HepG2 (cell line): ENCODE data around the gene GDF15. TPM values are rescaled to one million over a fixed set of nuclear protein-coding genes. Genes with fewer than 3 reads are reported as not detected.
A peak's percentile ranks its signal among the peaks of the same experiment; 100 is the strongest.

Experiments
- AFF4 ChIP-seq: sonication (generic); formaldehyde crosslinking; IDR thresholded peaks from 2 replicates; pipeline ENCODE4 v1.4.0; 2020; ENCODE audit warnings: missing genetic modification reagents
- CHD4 ChIP-seq: fragments of 200-600 bp; sonication (generic); IDR thresholded peaks from 2 replicates; pipeline ENCODE4 v1.7.0; 2017; ENCODE audit warnings: mild to moderate bottlenecking, low read length, borderline replicate concordance
- DMTF1 ChIP-seq: sonication (generic); formaldehyde crosslinking; IDR thresholded peaks from 2 replicates; pipeline ENCODE4 v1.4.0; 2020; ENCODE audit warnings: mild to moderate bottlenecking, missing genetic modification reagents
- DNMT3B ChIP-seq: conservative IDR thresholded peaks from 2 replicates; pipeline ENCODE4 v1.6.1; 2016; ENCODE audit warnings: missing biosample characterization, control low read depth
- HNF4G ChIP-seq, 2 experiments: sonication (generic) in 1 of 2; formaldehyde crosslinking in 1 of 2; IDR thresholded peaks; 2 replicates each; pipeline versions ENCODE4 v1.4.0 to v1.6.1; 2011 to 2020; ENCODE audit warnings: borderline replicate concordance in 2 of 2, low read depth in 2 of 2, mild to moderate bottlenecking in 2 of 2, low read length in 1 of 2, missing genetic modification reagents in 1 of 2, moderate library complexity in 1 of 2
- HNRNPL ChIP-seq: fragments of 200-400 bp; formaldehyde crosslinking; IDR thresholded peaks from 2 replicates; pipeline ENCODE4 v1.6.1; 2017; ENCODE audit warnings: mild to moderate bottlenecking, low read depth, low read length
- KDM3A ChIP-seq: IDR thresholded peaks from 2 replicates; pipeline ENCODE4 v1.6.1; 2018; ENCODE audit warnings: low read depth, missing compliant biosample characterization
- KDM5A ChIP-seq: fragments of 200-600 bp; sonication (generic); IDR thresholded peaks from 2 replicates; pipeline ENCODE4 v1.7.0; 2018; ENCODE audit warnings: antibody characterized with exemption, mild to moderate bottlenecking, low read length, borderline replicate concordance
- MED1 ChIP-seq: sonication (generic); formaldehyde crosslinking; IDR thresholded peaks from 2 replicates; pipeline ENCODE4 v1.4.0; 2020; ENCODE audit warnings: missing genetic modification reagents
- NKX3-1 ChIP-seq: sonication (generic); formaldehyde crosslinking; IDR thresholded peaks from 2 replicates; pipeline ENCODE4 v1.5.0; 2020; ENCODE audit warnings: missing genetic modification reagents
- PAX8 ChIP-seq: sonication (generic); formaldehyde crosslinking; IDR thresholded peaks from 2 replicates; pipeline ENCODE4 v1.8.0; 2022; ENCODE audit warnings: mild to moderate bottlenecking, missing genetic modification reagents, borderline replicate concordance
- POLR2A ChIP-seq, 2 experiments: IDR thresholded peaks; 2 replicates each; pipeline ENCODE4 v1.6.1; 2011; ENCODE audit warnings: low read depth in 2 of 2, low read length in 2 of 2, mild to moderate bottlenecking in 1 of 2, moderate library complexity in 1 of 2; ENCODE audit not compliant: insufficient read depth in 1 of 2
- POLR2AphosphoS5 ChIP-seq: IDR thresholded peaks from 2 replicates; pipeline ENCODE4 v1.6.1; 2012; ENCODE audit warnings: low read depth, low read length
- SMAD1 ChIP-seq: sonication (generic); formaldehyde crosslinking; IDR thresholded peaks from 2 replicates; pipeline ENCODE4 v1.4.0; 2020; ENCODE audit warnings: missing genetic modification reagents, low read depth, mild to moderate bottlenecking, borderline replicate concordance
- TAF1 ChIP-seq: sonication (generic); formaldehyde crosslinking; IDR thresholded peaks from 2 replicates; pipeline ENCODE4 v1.4.0; 2020; ENCODE audit warnings: missing genetic modification reagents
- TFAP4 ChIP-seq: sonication (generic); IDR thresholded peaks from 2 replicates; pipeline ENCODE4 v1.6.1; 2016; ENCODE audit warnings: low read depth, borderline replicate concordance
- ZBTB26 ChIP-seq: IDR thresholded peaks from 2 replicates; pipeline ENCODE4 v1.6.1; 2016; ENCODE audit warnings: missing compliant biosample characterization, missing genetic modification reagents, borderline replicate concordance
- ZBTB38 ChIP-seq: sonication (generic); formaldehyde crosslinking; IDR thresholded peaks from 2 replicates; pipeline ENCODE4 v1.5.1; 2020; ENCODE audit warnings: mild to moderate bottlenecking, missing genetic modification reagents
- ZNF235 ChIP-seq: sonication (generic); formaldehyde crosslinking; IDR thresholded peaks from 2 replicates; pipeline ENCODE4 v1.8.1; 2023; ENCODE audit warnings: mild to moderate bottlenecking, missing genetic modification reagents, borderline replicate concordance
- ZNF430 ChIP-seq: sonication (generic); formaldehyde crosslinking; IDR thresholded peaks from 2 replicates; pipeline ENCODE4 v1.9.0; 2021; ENCODE audit warnings: mild to moderate bottlenecking, missing genetic modification reagents
- ZNF850 ChIP-seq: sonication (generic); formaldehyde crosslinking; conservative IDR thresholded peaks from 2 replicates; pipeline ENCODE4 v1.9.0; 2021; ENCODE audit warnings: mild to moderate bottlenecking, missing genetic modification reagents
- polyA plus RNA-seq, 8 experiments: library from polyadenylated mRNA; depleted of rRNA in 3 of 8; stranded (reverse) in 7 of 8; unstranded in 1 of 8; fragments of >200 nt; fragmentation: Illumina TruSeq in 4 of 8; extraction: Trizol in 4 of 8; gene quantifications; 2 replicates each; pipeline versions ENCODE4 v1.2.1 to v1.2.3, GENCODE V29; 2011 to 2016; ENCODE audit warnings: low read depth in 4 of 8, missing spikeins in 1 of 8, mixed read lengths in 1 of 8; ENCODE audit not compliant: insufficient read depth in 1 of 8
- total RNA-seq, 5 experiments: library from RNA; depleted of rRNA; stranded (reverse); fragments of >200 nt; fragmentation: Illumina TruSeq; extraction: Trizol; gene quantifications; 2 replicates each; pipeline ENCODE4 v1.2.3, GENCODE V29; 2016; ENCODE audit warnings: low read depth in 1 of 5

The GDF15 gene
- total and polyA plus RNA-seq, 2 of the 13 experiments (the other 11 are each of a cell fraction or from before 2014, with no cell fraction given): 146 to 422 TPM

GRCh38 chr19:18386543-18387271, 749 bp downstream of the GDF15 start (continued):
- TF ChIP-seq DMTF1 (CRISPR knock-in tag) (0 out of 2 replicates have a peak, but pooled peaks have one; percentile 11), SMAD1 (CRISPR knock-in tag) (no peak), KDM3A (CRISPR knock-in tag) (no peak), DNMT3B (peak; percentile 43; the same call in 1 of the 2 replicates), KDM5A (peak; percentile 24; the same call in 1 of the 2 replicates), HNRNPL (peak; percentile 54; the same call in 1 of the 2 replicates), AFF4 (CRISPR knock-in tag) (peak; percentile 17), TAF1 (CRISPR knock-in tag) (no peak), POLR2AphosphoS5 (peak; percentile 61), PAX8 (CRISPR knock-in tag) (no peak), POLR2A (IDR thresholded peaks at IDR 0.05; ENCODE audit: insufficient read depth in 1 of 2, low read depth in 2 of 2, low read length in 2 of 2) (peak in 1 of 2 experiments; percentile 64; a peak in 3 of 4 replicates), CHD4 (no peak), ZNF235 (CRISPR knock-in tag) (0 out of 2 replicates have a peak, but pooled peaks have one; percentile 61), HNF4G (IDR thresholded peaks at IDR 0.05; ENCODE audit: borderline replicate concordance, low read depth, low read length) (no peak), HNF4G (CRISPR knock-in tag; IDR thresholded peaks at IDR 0.05; ENCODE audit: borderline replicate concordance, low read depth) (peak; percentile 45; the same call in 1 of the 2 replicates), NKX3-1 (no peak), ZBTB26 (no peak), ZNF850 (CRISPR knock-in tag) (no peak), ZNF430 (CRISPR knock-in tag) (0 out of 2 replicates have a peak, but pooled peaks have one; percentile 41), ZBTB38 (CRISPR knock-in tag) (no peak), TFAP4 (0 out of 2 replicates have a peak, but pooled peaks have one; percentile 8), MED1 (CRISPR knock-in tag) (no peak; the same call in 1 of the 2 replicates)
